ENCODE data around the gene SMCR8. TPM values are rescaled to one million over a fixed set of nuclear protein-coding genes. Genes with fewer than 3 reads are reported as not detected.

Gene SMCR8
- total and polyA plus RNA-seq, 9 of the 15 experiments (the other 6 are each of a cell fraction or from before 2014, with no cell fraction given): 0.25 to 8.8 (median 4.9) TPM

- TF ChIP-seq ADNP (tag; IDR thresholded peaks at IDR 0.05): no peak
- no peak for TF ChIP-seq MTA2 (IDR thresholded peaks at IDR 0.05; ENCODE audit: low read depth)
- no peak for TF ChIP-seq ZNF277 (CRISPR knock-in tag; IDR thresholded peaks at IDR 0.05; ENCODE audit: borderline replicate concordance)
- no peak for TF ChIP-seq ZBTB26 (CRISPR knock-in tag; IDR thresholded peaks at IDR 0.05)
- TF ChIP-seq MAFF (IDR thresholded peaks at IDR 0.05; ENCODE audit: low read length): no peak
- peak; percentile 75 for TF ChIP-seq L3MBTL2 (IDR thresholded peaks at IDR 0.05)
- TF ChIP-seq SAFB2 (IDR thresholded peaks at IDR 0.05; ENCODE audit: borderline replicate concordance, low read depth, low read length, severe bottlenecking): no peak
- TF ChIP-seq FUS (optimal IDR thresholded peaks at IDR 0.05; ENCODE audit: low read depth, low read length): no peak
- peak; percentile 96 for TF ChIP-seq E2F8 (IDR thresholded peaks at IDR 0.05; ENCODE audit: low read depth, partially characterized antibody)
- TF ChIP-seq MTA3 (IDR thresholded peaks at IDR 0.05; ENCODE audit: borderline replicate concordance): no peak
- no peak for TF ChIP-seq ELK3 (CRISPR knock-in tag; IDR thresholded peaks at IDR 0.05)
- no peak for TF ChIP-seq RBM22 (IDR thresholded peaks at IDR 0.05; ENCODE audit: low read depth, low read length, poor library complexity, severe bottlenecking)
- TF ChIP-seq SMAD1 (IDR thresholded peaks at IDR 0.05; ENCODE audit: low read depth, low read length, partially characterized antibody): no peak
- no peak for TF ChIP-seq HLTF (IDR thresholded peaks at IDR 0.05)
- TF ChIP-seq ZNF280A (IDR thresholded peaks at IDR 0.05; ENCODE audit: low read depth, partially characterized antibody): no peak
- no peak for TF ChIP-seq LCOR (CRISPR knock-in tag; IDR thresholded peaks at IDR 0.05)
- peak; percentile 62; the same call in 1 of the 2 replicates for TF ChIP-seq SP1 (CRISPR knock-in tag; IDR thresholded peaks at IDR 0.05)
- no peak for TF ChIP-seq MYBL2 (IDR thresholded peaks at IDR 0.05; ENCODE audit: low read depth)
- no peak for TF ChIP-seq MYBL2 (CRISPR knock-in tag; IDR thresholded peaks at IDR 0.05; ENCODE audit: borderline replicate concordance)
- no peak for TF ChIP-seq ZNF76 (CRISPR knock-in tag; IDR thresholded peaks at IDR 0.05; ENCODE audit: borderline replicate concordance)
Measured at GRCh38 chr17:18314731-18315561, at the start of gene SMCR8, which contains the start of gene TOP3A (continued).

Measured in K562 (cell line).